HepG2 (cell line): ENCODE results near the gene STRN4. TPM values are rescaled to one million over a fixed set of nuclear protein-coding genes. Genes with fewer than 3 reads are reported as not detected.

Experiments used
- ADNP ChIP-seq: sonication (generic); formaldehyde crosslinking; IDR thresholded peaks from 2 replicates; pipeline ENCODE4 v1.4.0; 2020; ENCODE audit warnings: missing genetic modification reagents
- CREM ChIP-seq, 2 experiments: sonication (generic) in 1 of 2; formaldehyde crosslinking in 1 of 2; IDR thresholded peaks; 2 replicates each; pipeline versions ENCODE4 v1.4.0 to v1.6.1; 2016 to 2020; ENCODE audit warnings: antibody characterized with exemption in 1 of 2, mild to moderate bottlenecking in 1 of 2, missing genetic modification reagents in 1 of 2
- DNMT3B ChIP-seq: conservative IDR thresholded peaks from 2 replicates; pipeline ENCODE4 v1.6.1; 2016; ENCODE audit warnings: missing biosample characterization, control low read depth
- DR1 ChIP-seq: sonication (generic); formaldehyde crosslinking; IDR thresholded peaks from 2 replicates; pipeline ENCODE4 v1.8.0; 2021; ENCODE audit warnings: mild to moderate bottlenecking, missing genetic modification reagents, inconsistent platforms
- GABPB1 ChIP-seq: IDR thresholded peaks from 2 replicates; pipeline ENCODE4 v1.6.1; 2016; ENCODE audit warnings: mild to moderate bottlenecking, missing genetic modification reagents, moderate library complexity, missing compliant biosample characterization
- HMG20A ChIP-seq: IDR thresholded peaks from 2 replicates; pipeline ENCODE4 v1.6.1; 2016; ENCODE audit warnings: borderline replicate concordance
- HNF4G ChIP-seq, 2 experiments: sonication (generic) in 1 of 2; formaldehyde crosslinking in 1 of 2; IDR thresholded peaks; 2 replicates each; pipeline versions ENCODE4 v1.4.0 to v1.6.1; 2011 to 2020; ENCODE audit warnings: borderline replicate concordance in 2 of 2, low read depth in 2 of 2, mild to moderate bottlenecking in 2 of 2, low read length in 1 of 2, missing genetic modification reagents in 1 of 2, moderate library complexity in 1 of 2
- KLF16 ChIP-seq, 2 experiments: sonication (generic) in 1 of 2; formaldehyde crosslinking in 1 of 2; IDR thresholded peaks; 2 replicates each; pipeline versions ENCODE4 v1.6.1 to v1.8.0; 2016 to 2023; ENCODE audit warnings: missing genetic modification reagents in 2 of 2, missing compliant biosample characterization in 1 of 2
- MXI1 ChIP-seq: IDR thresholded peaks from 3 replicates; pipeline ENCODE4 v1.6.1; 2012; ENCODE audit warnings: low read depth, low read length, inconsistent platforms, borderline replicate concordance
- SAFB2 ChIP-seq: sonication (generic); formaldehyde crosslinking; IDR thresholded peaks from 2 replicates; pipeline ENCODE4 v1.5.1; 2020; ENCODE audit warnings: missing genetic modification reagents, low read depth, mild to moderate bottlenecking, borderline replicate concordance
- TBP ChIP-seq: sonication (generic); formaldehyde crosslinking; IDR thresholded peaks from 2 replicates; pipeline ENCODE4 v1.5.0; 2020; ENCODE audit warnings: missing genetic modification reagents
- TFE3 ChIP-seq: IDR thresholded peaks from 2 replicates; pipeline ENCODE4 v1.6.1; 2016
- ZBTB2 ChIP-seq: sonication (generic); formaldehyde crosslinking; IDR thresholded peaks from 2 replicates; pipeline ENCODE4 v1.8.0; 2022; ENCODE audit warnings: low read depth, missing genetic modification reagents
- ZNF121 ChIP-seq: sonication (generic); formaldehyde crosslinking; IDR thresholded peaks from 2 replicates; pipeline ENCODE4 v1.5.0; 2020; ENCODE audit warnings: mild to moderate bottlenecking, missing genetic modification reagents
- ZNF326 ChIP-seq: sonication (generic); formaldehyde crosslinking; IDR thresholded peaks from 2 replicates; pipeline ENCODE4 v1.4.0; 2020; ENCODE audit warnings: missing genetic modification reagents, borderline replicate concordance
- ZNF335 ChIP-seq: sonication (generic); formaldehyde crosslinking; IDR thresholded peaks from 2 replicates; pipeline ENCODE4 v1.4.0; 2020; ENCODE audit warnings: missing genetic modification reagents
- ZNF674 ChIP-seq: sonication (generic); formaldehyde crosslinking; IDR thresholded peaks from 2 replicates; pipeline ENCODE4 v1.5.0; 2020; ENCODE audit warnings: low read depth, mild to moderate bottlenecking, missing genetic modification reagents
- ZNF841 ChIP-seq: sonication (generic); formaldehyde crosslinking; IDR thresholded peaks from 2 replicates; pipeline ENCODE4 v1.8.1; 2023; ENCODE audit warnings: missing genetic modification reagents, borderline replicate concordance
- ZNF879 ChIP-seq: sonication (generic); formaldehyde crosslinking; IDR thresholded peaks from 2 replicates; pipeline ENCODE4 v1.8.1; 2023; ENCODE audit warnings: missing genetic modification reagents
- polyA plus RNA-seq, 8 experiments: library from polyadenylated mRNA; depleted of rRNA in 3 of 8; stranded (reverse) in 7 of 8; unstranded in 1 of 8; fragments of >200 nt; fragmentation: Illumina TruSeq in 4 of 8; extraction: Trizol in 4 of 8; gene quantifications; 2 replicates each; pipeline versions ENCODE4 v1.2.1 to v1.2.3, GENCODE V29; 2011 to 2016; ENCODE audit warnings: low read depth in 4 of 8, missing spikeins in 1 of 8, mixed read lengths in 1 of 8; ENCODE audit not compliant: insufficient read depth in 1 of 8
- total RNA-seq, 5 experiments: library from RNA; depleted of rRNA; stranded (reverse); fragments of >200 nt; fragmentation: Illumina TruSeq; extraction: Trizol; gene quantifications; 2 replicates each; pipeline ENCODE4 v1.2.3, GENCODE V29; 2016; ENCODE audit warnings: low read depth in 1 of 5
- TF ChIP-seq, protein P1 (sequence below): sonication (generic); formaldehyde crosslinking; IDR thresholded peaks from 2 replicates; pipeline ENCODE4 v1.4.0; 2020; ENCODE audit warnings: missing genetic modification reagents, borderline replicate concordance

Gene STRN4
- total and polyA plus RNA-seq, 2 of the 13 experiments (the other 11 are each of a cell fraction or from before 2014, with no cell fraction given), result 43.1 to 57.3 TPM

DNA sequence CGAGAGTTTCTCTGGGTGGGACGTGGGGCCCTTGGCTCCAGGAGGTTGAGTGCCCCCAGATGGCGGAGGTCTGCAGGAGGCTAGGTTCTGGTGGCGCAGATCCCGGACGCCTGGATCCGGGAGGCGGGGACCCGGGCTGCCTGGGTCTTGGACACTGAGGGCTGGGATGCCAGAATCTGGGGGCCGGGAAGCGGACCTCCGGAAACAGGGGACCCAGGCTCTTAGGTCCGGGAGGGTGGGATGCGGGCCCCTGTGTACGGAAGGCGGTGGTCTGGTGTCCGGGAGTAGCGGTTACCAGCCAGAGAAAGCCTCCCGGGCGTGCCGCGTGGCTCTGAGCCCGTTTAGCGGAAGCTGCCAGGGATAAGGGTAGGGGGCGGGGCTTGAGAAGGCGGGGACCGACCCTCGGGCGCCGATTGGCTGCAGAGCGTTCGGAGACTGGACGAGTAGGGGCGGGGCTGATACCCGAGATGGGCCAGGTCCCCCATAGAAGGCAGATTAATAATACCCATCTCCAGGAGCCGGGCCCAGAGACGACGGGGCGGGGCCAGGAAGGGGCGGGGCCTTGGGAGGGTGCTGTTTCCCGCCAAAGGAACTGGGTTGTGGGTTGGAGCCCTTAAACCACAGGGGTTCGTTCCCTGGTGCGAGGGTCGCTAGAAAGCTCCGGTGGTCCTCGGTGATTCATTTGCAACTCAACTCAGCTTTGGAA, 42.2 kb upstream of the STRN4 start, which contains the start of gene SLC1A5 (continued):
- TF ChIP-seq MXI1 (peak; percentile 97; the same call in 2 of the 3 replicates), ZNF121 (CRISPR knock-in tag) (0 out of 2 replicates have a peak, but pooled peaks have one; percentile 30), DR1 (CRISPR knock-in tag) (peak; percentile 99), TFE3 (CRISPR knock-in tag) (peak; percentile 70), ZNF326 (CRISPR knock-in tag) (no peak), GABPB1 (peak; percentile 86), ZBTB2 (no peak), HNF4G (IDR thresholded peaks at IDR 0.05; ENCODE audit: borderline replicate concordance, low read depth, low read length) (no peak), HNF4G (CRISPR knock-in tag; IDR thresholded peaks at IDR 0.05; ENCODE audit: borderline replicate concordance, low read depth) (no peak), DNMT3B (CRISPR knock-in tag) (peak; percentile 57), ADNP (CRISPR knock-in tag) (no peak), SAFB2 (no peak), ZNF674 (CRISPR knock-in tag) (no peak; the same call in 1 of the 2 replicates), ZNF335 (CRISPR knock-in tag) (peak; percentile 56; the same call in 1 of the 2 replicates), CREM (IDR thresholded peaks at IDR 0.05) (peak; percentile 42; the same call in 1 of the 2 replicates), CREM (CRISPR knock-in tag; IDR thresholded peaks at IDR 0.05) (no peak), HMG20A (no peak; the same call in 1 of the 2 replicates), TBP (CRISPR knock-in tag) (no peak), KLF16 (CRISPR knock-in tag; IDR thresholded peaks at IDR 0.05) (peak in 1 of 2 experiments; percentile 98; a peak in 2 of 4 replicates), ZNF841 (CRISPR knock-in tag) (no peak), ZNF879 (CRISPR knock-in tag) (0 out of 2 replicates have a peak, but pooled peaks have one; percentile 36)
- TF ChIP-seq, protein P1, sequence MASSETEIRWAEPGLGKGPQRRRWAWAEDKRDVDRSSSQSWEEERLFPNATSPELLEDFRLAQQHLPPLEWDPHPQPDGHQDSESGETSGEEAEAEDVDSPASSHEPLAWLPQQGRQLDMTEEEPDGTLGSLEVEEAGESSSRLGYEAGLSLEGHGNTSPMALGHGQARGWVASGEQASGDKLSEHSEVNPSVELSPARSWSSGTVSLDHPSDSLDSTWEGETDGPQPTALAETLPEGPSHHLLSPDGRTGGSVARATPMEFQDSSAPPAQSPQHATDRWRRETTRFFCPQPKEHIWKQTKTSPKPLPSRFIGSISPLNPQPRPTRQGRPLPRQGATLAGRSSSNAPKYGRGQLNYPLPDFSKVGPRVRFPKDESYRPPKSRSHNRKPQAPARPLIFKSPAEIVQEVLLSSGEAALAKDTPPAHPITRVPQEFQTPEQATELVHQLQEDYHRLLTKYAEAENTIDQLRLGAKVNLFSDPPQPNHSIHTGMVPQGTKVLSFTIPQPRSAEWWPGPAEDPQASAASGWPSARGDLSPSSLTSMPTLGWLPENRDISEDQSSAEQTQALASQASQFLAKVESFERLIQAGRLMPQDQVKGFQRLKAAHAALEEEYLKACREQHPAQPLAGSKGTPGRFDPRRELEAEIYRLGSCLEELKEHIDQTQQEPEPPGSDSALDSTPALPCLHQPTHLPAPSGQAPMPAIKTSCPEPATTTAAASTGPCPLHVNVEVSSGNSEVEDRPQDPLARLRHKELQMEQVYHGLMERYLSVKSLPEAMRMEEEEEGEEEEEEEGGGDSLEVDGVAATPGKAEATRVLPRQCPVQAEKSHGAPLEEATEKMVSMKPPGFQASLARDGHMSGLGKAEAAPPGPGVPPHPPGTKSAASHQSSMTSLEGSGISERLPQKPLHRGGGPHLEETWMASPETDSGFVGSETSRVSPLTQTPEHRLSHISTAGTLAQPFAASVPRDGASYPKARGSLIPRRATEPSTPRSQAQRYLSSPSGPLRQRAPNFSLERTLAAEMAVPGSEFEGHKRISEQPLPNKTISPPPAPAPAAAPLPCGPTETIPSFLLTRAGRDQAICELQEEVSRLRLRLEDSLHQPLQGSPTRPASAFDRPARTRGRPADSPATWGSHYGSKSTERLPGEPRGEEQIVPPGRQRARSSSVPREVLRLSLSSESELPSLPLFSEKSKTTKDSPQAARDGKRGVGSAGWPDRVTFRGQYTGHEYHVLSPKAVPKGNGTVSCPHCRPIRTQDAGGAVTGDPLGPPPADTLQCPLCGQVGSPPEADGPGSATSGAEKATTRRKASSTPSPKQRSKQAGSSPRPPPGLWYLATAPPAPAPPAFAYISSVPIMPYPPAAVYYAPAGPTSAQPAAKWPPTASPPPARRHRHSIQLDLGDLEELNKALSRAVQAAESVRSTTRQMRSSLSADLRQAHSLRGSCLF, result no peak
